HG03196 (cell line): Measurements from ENCODE around the gene ERFL.

ENCODE experiments used
- ATAC-seq: cut with Tn5 transposase; IDR thresholded peaks from one replicate; pipeline ENCODE4 v1.9.1; 2021; ENCODE audit not compliant: unreplicated experiment

ERFL gene

DNA sequence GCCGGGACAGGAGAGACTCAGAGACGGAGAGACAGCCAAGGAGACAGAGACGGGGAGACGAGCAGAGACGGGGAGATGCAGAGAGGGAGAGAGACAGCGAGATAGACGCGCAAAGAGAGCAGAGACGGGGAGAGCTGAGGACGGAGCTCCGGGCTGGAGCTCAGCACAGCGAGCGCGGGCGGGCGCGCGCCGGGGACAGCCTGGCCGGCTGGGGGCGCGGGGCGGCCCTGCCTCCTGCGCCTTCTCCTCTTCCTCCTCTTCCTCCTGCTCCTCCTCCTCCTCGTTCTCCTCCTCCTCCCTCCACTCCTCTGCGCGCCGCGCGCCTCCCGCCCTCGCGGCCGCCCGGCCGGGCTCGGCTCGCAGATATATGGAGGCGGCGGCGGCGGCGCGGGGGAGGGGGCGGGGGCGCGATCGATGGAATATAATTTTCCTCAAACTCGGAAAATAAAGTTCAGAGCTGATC, at the start of gene ERFL:
ERFL (minus strand) TSS at position 229 of the 463 bp plus-strand sequence. CDS start 15,530 bp downstream, outside the sequence.
- no peak for ATAC-seq

DNA sequence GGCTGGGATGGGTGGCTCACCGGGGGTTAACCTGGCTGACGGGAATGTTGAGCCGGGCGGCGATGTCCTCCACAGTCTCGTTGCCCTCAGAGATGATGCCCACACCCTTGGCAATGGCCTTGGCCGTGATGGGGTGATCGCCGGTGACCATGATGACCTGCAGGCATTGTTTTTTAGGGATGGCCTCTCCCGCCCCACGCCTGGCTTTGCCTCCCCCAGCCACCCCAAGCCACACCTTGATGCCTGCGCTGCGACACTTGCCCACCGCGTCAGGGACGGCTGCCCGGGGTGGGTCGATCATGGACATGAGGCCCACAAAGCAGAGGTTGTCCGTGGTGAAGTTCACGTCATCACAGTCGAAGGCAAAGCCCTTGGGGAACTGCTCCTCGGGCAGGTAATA, 49.7 kb upstream of the ERFL start:
- ATAC-seq: no peak

DNA sequence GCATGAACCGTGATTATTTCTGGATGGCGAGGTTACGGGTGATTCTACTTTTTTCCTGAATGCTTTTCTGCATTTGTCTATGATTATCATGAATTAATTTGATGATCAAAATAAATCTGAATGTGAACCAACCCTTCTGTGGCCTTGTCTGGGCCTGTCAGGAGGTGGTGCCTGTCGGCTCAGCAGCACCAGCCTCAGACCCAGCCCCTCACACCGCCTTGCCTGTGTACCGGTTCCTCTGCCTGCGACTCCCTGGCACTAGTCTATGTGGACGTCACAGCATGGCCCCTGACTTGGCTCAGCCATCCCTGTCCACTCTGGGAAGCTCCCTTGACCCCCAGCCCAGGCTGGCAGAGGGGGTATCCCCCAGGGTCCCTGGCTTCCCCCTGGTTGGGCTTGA, 46.4 kb upstream of the ERFL start:
- no peak for ATAC-seq

DNA sequence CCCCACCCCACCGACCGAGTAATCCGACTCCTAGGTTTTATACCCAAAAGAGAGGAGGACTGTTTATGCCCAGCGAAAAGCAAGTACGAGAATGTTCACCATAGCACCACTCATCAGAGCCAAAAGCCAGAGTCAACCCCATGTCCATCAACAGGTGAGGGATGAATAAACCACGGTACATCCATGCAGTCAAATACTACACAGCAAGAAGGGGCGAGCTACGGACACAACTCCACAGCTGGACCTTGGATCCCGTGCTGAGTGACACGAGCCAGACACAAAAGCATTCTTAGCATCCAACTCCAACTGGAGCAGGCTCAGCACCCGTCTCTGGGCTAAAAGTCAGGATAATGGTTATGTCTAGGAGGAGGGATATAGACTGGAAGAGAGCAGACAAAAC, 43.1 kb upstream of the ERFL start:
- no peak for ATAC-seq

DNA sequence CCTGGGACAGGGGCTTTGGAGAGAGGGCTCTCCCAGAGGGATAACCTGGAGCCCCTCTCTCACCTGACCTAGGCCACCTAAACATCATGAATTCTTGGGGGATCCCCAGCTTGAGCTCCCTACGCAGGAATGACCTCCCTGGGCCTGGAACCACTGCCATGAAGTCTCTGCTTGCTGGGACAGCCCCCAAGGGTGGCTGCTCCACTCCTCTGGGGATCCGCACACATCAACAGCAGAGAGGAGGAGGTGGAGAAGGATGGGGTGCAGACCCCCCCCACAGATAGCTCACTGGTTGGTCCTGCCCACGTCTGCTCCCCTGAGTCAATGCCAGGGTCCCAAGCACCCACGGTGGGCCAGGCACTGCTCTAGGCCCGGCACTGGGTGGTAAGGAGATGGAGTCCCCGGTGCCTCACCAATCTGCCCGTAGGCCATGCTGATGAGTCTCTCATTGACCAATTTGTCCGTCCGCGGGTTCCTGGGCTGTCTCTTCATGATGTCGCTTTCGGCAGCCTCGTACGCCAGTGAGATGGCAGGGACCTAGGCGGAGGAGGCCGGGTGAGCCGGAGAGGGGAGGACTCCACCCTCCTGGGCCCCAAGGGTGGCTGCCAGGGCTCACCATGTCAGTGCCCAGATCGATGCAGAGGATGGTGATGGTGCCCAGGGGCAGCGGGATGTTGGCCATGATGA, 41.7 kb upstream of the ERFL start:
- ATAC-seq: no peak

DNA sequence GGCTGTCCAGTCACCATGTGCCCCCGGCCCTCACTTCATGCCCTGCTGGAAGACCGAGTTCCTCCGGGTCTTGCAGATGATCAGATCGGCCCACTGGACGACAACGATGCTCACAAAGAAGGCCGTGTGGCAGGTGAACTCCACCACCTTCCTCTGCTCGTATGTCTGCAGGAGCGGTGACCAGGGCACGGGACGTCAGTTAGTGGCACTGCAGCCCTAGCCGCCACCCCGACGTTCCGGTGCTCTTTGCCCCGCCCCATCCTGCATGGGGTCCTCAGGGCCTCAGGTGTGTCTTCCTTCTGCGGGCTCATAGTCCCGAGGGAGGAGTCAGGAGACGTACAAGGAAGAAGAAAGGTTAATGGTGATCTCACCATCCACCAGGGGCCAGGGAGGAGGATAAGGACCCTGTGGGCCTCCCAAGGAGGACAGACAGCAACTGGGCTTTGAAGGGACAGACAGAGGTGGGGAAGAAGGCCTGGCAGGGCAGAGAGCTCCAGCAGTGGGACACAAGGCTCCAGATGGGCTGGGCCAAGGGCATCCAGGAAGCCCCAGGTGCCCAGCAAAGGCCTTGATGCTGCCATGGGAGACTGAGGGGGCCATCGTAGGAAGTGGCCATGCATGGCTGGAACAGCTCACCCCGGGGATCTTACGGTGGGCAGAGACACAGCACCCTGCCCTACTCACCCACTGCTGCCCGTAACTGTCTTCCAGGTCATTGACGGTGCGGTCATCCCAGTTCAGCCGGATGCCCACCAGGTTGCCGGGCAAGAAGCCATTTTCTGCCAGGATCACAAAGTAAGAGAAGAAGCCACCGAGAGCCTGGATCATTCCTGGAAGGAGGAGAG, 40.7 kb upstream of the ERFL start:
- ATAC-seq: no peak

DNA sequence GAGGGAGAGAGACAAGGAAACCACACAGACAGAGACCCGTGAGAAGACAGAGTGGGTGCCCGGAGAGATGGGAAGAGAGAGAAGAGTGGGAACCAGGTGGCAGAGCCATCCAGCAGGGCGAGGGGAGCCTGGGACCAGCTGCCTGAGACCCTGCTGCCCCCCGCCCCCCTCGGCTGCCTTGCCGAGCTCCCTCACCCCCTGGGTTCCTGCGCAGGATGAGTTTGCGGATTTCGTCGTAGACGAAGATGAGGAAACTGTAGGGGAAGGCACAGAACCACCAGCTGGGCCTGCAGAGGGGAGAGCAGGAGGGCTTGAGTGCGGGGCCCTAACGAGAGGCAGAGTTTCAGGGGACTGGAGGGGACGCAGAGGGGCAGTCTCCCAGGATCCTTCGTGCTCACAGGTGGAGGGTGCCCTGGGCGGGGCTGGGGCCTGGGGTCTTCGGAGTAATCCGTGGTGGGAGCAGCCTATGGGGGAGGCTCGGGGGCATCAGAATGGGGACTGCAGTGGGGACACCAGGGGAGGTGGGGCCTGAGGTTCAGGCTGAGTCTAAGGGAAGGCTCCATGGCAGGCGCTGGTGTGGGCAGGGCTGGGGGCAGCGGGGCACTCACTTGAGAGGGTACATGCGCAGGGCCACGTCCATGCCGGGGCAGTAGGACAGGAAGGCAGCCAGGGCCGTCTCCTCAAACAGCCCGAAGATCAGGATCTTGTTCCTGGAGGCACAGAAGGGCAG, 39.0 kb upstream of the ERFL start:
- ATAC-seq: no peak

DNA sequence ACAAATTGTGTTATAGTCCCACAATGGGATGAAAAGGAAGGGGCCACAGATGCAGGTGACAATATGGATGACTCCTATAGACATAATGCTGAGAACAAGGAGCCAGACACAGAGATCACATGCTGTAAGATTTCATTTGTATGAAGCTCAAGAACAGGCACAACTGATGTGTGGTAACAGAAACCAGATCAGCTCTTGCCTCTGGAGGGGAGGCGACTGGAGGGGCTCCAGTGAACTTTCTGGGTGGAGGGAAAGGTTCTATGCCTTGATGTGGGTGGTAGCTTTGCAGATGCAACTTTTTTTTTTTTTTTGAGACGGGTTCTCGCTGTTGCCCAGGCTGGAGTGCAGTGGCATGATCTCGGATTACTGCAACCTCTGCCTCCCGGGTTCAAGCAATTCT, 36.9 kb upstream of the ERFL start:
- no peak for ATAC-seq

DNA sequence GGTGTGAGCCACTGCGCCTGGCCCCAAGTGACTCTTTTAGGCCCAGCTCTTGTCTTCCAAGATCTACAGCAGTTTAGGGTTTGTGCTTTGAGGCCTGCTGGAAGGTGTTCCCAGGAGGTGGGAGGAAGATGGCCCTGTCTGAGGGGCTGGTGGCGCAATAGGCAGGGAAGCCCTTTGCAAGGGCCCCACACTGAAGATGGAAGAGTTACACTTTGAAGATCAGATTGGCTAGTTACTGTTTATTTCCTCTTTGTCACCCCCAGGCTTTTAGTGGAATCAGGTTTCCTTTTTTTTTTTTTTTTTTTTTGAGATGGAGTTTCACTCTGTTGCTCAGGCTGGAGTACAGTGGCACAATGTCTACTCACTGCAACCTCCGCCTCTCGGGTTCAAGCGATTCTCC, 32.7 kb upstream of the ERFL start:
- ATAC-seq: no peak

DNA sequence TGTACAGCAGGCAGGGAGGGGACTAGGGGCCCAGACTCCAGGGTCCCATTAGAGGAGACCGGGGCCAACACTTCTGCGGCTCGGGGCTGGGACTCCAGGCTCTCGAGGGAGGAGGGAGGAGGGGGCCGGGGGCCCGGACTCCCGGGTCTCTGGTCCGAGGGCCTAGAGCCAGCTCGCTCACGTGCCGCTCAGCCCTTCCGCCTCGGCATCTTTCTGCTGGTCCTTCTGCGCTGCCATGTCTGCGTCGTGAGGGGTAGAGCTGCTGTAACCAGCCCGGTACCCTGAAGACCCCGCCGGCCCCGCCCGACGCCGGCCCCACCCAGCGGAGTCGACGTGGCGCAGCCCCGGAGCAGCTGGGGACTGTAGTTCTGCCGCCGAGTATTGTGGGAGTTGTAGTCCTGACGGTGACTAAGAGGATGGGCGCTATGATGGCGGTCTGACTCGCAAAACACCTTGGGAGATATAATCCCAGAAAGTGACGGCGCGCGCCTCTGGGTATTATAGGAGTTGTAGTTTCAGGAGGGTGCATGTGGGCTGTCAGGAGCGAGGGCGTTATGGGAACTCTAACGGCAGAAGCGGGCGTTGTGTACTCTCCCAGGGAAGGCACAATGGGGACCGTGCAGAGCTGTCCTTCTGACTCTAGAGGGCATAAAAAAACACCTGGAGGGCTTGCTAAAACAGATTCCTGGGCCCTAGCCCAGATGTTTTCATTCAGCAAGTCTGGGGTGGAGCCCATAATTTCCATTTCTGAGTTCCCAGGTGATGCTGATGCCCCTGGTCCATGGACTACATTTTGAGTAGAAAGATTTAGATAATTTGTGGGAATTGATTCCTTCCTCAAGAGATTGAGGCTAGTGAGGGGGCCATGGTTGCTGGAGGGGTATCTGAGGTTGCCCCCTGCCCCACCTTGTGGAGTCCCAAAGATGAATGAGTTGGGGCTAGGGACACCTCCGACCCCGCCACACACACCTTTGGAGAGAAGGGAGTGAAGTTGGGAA, 31.1 kb upstream of the ERFL start, which contains the start of gene RABAC1:
RABAC1 (minus strand) TSS at position 266 of the 998 bp plus-strand sequence; CDS start at position 237, 29 bp downstream.
- peak; percentile 81 for ATAC-seq

DNA sequence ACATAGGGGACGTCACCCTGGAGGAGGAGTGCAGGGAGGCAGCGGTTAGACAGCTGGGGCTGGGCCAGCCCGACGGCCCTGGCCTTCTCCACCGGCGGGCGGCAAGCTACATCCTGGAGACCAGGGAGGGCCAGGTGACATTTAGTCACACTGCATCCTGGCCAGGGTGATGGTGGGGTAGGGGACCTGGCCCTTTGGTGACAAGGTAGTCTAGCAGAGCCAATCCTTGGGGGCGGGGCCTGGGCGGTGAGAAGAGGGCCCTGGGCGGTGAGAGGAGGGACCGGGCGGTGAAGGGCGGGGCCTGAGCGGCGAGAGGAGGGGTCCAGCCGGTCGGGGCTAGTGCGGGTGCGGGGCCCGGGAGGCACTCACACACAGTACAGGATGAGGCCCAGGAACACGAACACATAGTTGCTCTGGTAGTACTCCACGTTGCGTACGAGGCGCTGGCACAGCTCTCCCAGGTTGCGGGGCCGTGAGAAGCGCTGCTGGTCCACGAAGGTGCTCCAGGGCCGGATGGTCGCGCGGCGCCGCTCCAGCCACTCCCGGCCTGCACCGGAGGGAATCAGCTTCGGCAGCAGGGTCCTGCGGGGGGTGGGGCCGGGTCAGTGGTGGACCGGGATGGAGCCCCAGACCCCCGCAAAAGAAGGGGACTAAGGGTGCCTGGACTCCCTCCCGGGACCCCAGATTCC, 30.3 kb upstream of the ERFL start:
- ATAC-seq: peak; percentile 51

DNA sequence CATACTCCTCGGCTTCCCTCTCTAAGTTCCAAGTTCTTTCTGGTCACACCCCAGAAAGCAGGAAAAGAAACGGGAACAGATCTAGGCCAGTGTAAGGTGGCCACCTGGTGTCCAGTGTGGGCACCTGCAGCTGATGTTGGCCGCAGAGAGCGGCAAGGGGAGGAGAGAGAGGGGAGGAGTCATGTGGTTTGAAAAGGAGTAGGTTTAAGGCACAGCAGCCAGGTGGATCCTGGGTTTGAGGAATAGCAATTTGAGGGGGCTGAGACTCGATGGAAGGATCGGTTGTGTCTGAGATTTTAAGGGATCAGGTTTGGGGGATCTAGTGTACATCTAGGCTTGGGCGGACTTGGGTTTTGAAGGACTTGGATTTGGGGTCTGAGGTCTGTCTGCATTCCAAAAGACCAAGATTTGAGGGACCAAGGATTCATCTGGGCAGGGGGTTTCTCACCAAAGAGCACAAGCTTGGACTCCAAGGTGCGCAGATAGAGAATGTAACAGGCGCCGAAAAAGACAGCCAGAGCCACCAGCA, 29.7 kb upstream of the ERFL start:
- ATAC-seq: no peak

DNA sequence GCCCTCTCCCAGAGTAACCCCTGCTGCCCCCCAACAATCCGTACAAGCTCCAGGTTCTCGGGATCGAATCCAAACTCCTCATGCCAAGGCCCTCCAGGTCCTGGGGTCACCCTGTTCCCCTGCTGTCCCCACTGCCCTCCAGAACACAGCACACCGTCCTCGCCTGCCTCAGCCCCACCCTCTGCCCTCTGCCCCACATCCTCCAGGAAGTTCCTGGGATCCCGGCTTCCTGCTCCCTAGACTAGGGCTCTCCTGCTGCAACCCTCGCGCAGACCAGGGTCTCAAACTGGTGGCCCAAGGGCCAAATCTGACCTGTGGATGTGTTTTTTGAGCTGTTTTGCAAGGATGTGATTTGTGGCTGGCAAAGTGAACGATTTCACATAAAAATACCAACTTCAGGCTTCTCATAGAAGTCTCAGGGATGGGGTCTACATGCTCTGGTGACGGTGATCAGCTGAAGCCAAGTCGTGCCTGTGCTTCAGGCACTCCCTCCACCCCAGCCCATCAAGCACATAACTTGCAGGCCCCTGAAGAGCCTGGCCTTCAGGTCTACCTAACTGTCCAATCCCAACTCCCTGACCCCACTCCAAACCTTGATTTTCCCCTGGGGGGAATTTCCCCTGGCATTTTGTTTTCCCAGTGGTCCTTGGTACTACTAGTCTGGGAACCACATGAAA, 29.1 kb upstream of the ERFL start:
- no peak for ATAC-seq

DNA sequence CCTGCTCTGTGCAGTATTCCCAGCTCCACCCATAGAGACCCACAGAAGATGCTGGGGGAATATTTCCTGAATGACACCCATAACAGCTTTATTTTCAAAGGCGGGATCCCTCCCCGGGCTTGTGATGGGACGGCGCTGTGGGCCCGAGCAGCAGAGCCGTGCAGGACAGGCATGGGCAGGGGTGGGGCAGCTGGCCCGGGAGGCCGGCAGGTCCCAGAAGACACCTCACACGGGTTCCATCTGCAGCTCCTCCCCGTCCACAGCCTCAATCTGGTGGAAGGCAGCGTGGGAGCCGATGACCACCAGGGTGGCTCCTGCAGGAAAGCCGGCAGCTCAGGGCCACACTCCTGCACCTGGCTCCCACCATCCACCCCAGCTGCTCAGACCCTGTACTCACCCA, 28.4 kb upstream of the ERFL start:
- no peak for ATAC-seq

DNA sequence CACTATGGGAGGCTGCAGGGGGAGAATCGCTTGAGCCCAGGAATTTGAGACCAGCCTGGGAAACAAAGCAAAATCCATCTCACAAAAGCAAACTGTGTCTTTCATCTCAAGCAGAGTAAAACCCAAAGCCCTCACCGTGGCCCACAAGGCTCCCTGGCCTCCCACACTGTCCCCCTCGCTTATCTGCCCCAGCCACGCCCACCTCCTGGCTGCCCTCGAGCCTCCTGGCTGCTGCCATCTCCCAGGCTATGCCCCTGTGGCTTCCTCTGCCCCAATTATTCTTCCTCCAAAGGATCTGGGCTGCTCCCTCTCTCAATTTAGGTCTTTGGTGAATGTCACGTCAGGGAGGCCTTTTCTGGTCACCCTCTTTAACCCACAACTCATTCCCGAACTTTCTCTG, 27.3 kb upstream of the ERFL start:
- ATAC-seq: no peak

DNA sequence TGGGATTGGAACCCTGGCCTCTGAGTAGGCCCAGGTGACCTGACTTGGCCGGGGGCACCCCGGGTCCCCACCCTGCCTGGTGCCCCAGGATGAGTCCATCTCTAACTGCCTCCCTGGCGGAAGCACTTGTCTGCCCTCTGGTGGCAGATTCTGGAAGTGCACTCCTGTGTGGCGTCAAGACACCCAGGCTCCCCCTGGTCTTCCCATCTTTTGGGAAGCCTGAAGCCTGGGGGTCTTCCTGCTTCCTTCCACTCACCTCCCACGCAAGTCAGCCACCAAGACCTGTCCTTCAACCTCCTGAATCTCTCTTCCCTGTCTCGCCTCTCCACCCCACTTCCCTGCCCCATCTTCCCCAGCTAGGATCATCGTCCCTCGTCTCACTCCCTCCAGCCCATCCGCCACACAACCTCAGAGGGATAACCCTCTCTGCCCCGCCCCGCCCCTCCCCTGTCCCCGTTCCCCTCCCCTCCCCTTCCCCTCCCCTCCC, 23.5 kb upstream of the ERFL start:
- no peak for ATAC-seq

DNA sequence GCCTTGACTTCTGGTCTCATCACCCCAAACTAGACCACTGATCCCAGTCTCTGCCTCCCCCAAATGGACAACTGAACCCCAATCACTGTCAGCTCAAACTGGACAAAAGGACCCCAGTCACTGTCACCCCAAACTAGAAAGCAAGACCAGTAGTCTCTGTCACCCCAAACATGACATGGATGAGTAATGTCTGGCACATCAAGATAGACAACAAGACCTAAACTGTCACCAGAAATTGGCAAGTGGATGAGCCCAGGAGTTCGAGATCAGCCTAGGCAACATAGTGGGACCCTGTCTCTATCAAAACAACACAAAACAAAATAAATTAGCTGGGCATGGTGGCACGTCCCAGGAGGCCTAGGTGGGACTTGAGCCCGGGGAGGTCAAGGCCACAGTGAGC, 18.8 kb upstream of the ERFL start:
- ATAC-seq: no peak

DNA sequence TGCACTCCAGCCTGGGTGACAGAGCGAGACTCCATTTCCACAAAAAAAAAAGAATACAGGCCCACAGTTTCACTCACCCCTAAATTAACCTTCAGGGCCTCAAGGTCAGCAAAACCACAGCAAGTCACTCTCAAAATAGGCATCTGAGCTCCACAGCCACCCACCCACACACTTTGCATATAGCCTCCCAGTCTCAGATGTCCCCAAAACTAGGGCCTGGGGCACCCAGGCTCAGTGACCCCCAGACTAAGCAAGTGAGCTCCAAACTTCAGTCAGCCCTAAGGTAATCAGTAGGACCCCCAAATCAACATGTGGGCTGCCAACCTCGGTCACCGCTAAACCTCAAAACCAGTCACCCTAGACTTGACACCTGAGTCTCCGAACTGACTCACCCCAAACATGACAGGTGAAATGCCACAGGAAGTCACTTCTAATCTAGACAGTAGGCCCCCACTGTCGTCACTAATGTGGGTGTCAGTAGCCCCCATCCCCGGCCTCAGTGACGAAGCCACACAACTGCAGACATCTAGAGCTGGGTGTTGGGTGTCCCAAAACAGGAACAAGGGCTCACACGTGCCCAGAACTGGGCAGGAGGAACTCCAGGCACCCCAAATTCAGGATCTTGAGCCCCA, 17.0 kb upstream of the ERFL start:
- ATAC-seq: peak; percentile 62
